ENCODE data around the gene HPS1.
A peak's percentile ranks its signal among the peaks of the same experiment; 100 is the strongest.

The HPS1 gene

DNA sequence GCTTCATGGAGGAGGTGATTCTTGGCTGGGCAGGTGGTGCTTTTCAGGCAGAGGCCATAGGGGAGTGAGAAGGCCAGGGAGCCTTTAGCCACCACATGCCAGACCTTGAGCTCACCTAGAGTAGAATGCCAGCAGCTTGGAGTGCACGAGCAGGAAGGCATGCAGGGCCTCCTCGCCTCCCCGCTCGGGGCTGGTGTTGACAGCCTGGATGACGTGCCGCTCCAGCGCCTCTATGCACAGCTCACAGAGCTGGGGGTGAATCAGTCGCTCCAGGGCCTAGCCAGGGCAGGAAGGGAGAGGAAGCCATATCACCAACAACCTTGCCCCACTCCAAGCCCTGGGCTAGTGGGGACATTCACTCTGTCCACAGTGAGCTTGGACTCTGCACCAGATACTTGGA is 15.7 kb downstream of the HPS1 start:
- no peak for DNase-seq

DNA sequence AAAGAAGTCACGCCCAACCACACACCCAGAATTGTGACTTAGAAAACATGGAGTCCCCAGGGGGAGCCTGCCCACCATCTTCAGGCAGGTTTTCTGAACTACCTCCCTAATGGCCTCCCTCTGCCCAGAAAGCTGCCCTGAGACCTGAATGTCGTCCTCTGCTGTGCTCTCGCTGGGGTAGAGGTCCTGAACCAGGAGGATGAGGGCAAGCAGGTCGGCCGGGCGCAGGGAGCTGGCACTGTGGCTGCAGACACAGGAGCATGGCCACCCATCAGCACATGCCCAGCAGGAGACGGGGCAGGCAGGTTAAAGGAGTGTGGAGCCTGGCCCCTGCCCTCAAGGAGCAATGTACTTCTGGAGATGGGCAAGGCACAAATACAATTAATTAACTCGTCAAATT is 16.3 kb downstream of the HPS1 start:
- DNase-seq = no peak

DNA sequence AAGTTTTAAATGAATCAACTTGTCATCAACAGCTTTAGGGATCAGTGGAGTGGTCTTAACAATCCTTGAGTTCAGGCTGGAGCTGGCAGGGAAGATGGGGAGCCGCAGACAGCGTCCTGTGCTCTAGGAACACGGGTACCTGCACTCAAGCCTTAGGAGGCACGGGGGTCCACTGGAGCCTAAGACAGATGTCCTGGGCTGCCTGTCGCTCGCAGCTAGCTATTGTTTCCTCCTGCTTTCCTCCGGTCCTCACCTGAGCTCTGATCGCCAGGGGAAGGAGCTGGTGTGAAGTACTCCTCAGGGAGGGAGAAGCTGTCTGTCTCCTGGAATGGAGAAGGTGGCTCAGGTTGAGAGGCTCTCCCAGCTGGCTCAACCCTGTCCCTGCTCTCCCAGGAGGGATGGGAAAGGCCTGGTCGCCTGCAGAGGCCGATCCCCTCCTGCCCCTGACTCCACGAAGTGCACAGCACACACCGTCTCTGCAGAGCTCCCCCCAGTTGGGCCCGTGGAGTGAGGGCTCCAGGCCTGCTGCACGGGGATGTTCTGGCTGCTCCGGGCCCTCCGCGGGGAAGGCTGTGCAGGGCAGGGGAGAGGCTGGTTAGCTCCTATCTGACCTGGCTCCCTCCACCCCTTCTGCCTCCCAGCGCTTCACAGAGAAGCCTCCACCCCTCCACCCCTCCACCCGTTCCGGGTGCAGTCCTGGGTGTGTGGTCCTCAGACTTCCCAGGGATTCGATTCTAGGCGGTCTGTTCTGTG is 17.2 kb downstream of the HPS1 start:
- no peak for DNase-seq

DNA sequence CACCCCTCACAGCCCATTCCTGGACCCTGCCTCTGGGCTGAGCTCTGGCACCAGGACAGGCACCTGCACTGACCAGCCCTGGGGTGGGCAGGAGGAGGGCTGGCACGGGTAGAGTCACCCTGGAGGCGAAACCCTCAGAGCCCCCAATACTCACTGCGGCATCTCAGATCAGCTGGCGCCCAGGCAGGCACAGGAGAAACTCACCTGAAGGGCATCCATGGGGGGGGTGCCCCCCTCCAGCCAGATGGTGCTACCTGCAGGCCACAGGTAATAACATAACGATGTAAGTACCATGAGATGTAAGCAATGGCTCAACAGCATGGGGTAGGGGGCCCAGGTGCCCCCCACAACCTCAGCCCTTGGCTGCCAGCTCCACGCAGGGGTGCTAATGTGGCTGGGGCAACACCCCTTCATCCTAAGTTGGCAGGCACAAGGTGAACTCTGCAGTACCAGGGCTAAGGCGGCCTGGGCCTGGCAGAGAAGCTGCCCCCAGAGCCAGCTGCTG is 19.7 kb downstream of the HPS1 start:
- no peak for DNase-seq

DNA sequence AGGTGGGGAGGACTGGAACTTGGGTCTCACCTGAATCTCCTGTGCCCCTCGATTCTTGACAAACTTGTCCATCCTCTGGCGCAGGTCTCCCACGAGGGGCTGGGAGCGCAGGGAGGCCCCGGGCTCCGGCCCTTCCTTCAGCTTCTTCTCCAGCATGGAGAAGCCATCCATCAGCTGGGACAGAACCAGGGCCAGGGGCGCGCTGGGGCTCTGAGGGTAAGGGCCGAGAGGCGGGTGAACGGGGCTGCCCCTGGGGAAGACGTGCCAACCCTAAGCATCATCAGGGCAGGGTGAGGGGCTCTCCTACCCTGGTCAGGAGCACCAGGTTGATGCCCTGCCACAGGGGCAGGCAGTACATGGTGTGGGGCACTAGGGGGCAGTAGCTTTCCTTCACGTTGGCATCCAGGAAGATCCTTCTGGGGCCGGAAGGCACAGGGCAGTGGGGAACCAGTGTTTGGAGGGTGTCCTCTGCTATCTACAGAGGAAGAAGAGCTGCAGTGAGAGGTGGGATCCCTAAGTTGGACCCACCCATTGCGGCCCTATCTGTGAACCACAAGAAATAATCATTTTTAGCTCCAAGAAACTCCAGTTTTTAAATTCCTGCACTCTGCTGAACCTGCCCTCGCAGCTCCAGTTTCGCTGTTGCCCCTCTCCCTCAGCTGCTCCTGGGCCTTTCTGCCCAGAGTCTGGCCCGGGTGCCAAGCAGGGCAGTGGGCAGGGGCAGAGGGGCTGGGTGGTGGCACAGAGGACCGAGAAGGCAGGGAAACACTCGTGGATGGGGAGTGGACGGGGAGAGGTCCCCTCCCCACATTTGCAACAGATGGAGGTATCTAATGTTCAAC is 21.0 kb downstream of the HPS1 start:
- DNase-seq = peak in 2 of 3 experiments; percentile 1 to 2

DNA sequence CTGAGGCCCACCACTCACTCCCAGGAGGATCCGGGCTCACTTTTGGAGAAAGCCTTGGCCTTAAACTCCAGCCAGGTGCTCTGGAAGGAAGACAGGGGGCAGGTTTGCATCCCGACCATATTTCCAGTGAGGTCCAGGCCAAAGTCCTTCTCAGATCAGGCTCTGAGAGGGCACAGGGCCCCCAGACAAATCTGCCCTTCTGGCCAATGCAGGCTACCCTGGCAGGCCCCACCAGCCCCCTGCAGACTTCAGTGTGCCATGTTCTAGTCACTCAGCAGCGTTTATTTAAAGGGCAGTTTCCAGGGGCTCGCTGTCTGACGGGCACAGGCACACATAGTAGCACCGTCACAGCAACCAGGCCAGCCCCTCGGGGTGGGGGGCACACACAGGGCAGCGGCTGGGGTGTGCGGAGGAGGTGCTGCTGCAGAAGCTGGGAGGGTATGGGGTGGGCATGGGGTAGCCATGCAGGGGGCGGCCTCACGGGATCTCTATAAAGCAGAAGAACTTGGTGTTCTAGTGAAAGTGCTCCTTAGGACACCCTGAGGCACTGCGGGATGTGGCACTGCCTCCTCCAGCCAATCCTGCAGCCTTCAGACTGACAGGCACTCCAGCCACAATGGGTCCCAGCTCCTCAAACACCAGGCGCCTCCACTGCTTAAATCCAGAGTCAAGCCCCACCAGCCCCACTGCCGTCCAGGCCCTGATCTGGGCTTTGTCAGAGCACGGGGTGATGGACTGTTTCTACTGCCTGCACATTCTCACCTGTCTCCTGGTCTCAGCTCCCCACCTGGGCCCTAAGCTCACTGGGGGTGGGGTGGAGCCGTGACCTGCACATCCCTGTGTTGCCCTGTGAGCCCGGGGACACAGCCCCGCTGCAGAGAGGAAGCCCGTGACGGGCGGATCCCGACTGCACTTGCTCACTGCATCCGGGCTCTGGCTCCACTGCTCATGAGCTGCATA is 22.2 kb downstream of the HPS1 start:
- no peak for DNase-seq

DNA sequence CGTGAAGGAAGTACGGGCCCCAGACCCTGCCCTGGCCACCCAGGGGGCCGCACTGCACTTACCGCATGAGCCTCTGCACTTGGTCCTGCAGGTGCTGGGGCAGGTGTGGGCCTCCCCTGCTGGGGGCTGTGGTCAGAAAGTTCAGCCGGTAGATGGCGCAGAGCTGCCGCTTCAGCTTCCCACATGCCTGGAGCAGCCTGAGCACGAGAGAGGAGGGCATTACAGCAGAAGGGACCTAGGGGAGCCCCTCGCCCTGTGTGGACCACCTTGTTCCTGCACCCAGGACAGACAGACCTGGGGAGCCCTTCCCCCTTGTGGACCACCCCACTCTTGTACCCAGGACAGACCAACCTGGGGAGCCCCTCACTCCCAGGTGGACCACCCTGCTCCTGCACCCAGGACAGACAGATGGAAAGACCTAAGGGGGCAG is 23.0 kb downstream of the HPS1 start:
- peak in 1 of 3 experiments; percentile 9 for DNase-seq

DNA sequence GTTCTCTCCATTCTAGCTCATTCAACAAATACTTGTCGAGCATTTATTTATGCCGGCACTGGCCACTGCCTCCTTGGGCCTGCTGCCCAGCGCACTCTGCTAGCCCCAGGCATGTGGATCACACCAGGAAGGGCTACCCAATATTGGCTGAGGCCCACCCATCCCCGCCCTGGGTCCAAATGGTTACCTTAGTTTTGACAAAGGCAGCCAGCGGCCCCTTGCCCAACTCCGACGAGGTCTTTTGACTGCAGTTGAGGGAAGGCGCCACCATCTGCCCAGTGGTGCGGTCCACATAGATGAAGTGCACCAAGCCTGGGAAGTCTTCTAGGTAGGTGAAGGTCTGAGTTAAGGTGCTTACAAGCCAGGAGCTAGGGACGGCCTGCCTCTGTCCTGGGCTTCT is 24.6 kb downstream of the HPS1 start:
- no peak for DNase-seq

DNA sequence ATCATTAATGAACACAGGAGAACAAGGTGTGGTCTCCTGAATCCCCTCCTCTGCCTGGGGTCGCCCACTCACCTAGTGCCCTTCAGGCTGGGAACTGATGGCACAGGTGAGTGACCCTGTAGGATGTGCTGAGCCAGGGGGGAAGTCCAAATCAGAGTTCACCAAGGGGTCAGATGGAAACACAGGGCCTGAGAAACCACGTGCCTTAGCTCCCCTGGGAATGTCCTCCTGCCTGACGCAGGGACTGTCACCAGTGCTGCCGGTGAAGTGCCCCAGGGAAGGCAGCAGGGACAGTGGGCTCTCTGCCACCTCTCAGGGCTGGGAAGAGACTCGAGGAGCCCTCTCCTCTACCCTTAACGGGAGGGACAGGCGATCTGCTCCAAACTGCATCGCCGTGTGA is 25.9 kb downstream of the HPS1 start:
- no peak for DNase-seq

DNA sequence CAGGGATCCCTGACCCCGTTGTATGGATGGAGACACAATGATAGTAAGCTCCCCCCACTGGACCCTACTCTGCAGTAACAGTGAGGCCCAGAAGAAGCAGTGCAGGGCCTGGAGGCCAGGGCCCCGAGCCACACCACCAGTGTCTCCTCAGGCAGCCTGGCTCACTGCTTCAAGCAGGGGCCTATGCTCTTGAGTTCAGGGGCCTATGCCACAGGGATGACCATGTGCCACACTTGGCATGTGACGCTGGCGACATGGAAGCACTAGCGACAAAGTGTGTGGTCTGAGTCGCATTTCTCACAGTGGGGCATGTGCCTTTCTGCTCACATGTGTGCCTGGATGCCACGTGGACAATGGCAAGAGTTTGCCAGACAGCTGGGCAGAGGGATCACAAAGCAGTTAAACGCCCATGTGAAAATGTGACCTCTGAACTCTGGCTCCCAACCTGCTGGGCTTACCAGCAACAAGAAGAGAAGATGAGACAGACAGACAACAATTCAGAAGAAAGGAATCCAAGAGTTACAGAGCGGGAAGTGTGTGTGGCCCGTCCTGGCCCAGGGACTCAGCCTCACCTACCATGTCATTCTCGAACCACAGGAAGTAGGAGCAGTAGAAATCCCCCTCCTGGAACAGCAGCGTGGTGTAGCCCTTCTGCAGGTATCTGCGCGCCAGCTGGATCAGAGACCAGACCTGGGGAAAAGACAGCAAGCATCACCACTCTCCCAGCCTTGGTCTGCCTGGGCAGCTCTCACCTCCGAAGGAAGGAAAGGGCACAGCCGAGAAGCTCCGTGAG is 27.1 kb downstream of the HPS1 start:
- no peak for DNase-seq

DNA sequence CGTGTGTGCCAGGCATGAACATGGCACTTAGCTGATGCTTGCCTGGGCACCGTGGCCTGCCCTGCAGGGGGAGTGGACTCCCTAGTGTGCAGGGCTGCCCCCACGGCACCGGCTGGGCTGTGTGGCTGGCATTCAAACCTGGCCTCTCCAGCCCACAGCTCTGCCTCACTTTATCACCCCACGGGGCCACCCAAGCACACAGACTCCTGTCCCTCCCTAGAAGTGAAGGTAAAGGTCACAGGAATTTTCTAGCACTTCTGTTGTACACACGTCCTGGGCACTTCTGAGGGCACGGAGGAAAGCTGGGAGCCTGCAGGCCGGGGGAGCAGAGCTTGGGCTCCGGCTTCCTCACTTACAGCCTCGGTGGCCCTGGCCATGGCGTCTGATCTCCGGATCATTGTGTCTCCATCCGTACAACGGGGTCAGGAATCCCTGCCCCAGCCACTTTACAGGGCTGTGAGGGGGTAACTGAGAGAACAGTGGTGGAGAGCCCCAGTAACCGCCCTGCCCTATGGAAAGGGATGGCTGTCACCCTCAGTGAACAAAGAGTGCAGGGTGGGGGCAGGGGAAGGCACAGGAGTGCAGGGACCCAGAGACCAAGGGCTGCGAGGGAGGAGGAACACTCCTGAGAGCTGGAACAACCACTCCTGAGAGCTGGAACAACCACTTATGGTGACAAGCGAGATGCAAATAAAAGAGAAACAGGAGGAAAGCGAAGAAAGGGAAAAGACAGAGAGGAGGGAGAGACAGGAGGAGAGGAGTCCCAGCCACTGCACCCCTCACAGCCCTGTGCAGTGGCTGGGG is 27.9 kb downstream of the HPS1 start:
- no peak for DNase-seq

DNA sequence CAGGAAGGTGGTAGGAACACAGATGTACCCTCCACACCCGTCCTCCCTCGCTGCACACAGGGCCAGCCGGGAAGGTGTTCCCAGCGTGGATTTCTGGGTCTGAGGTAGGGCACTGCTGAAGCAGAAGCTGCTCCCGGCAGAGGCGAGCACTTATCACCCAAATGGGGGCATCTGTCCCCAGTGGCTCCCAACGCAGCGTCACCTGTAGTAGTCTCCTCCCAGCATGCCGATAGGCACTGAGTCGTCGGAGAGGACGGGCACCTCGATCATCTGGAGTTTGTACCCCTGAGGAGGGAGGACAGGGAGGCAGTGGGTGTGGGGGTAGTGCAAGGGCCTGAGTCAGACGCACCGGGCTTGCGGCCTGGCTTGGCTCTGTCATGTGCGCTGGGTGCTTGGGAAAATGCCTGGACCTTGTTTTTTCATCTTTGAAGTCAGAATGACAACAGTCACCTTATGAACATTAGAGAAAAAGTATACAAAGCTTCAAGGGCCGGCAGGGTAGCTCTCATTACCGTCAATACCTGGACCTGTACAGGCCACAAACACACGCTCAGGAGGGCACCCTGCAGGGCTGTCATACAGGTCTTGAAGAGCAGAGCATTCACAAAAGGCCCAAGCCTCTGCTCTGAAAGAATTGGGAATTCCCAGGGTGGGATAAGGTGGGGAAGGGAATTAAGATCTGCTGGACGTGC is 28.6 kb downstream of the HPS1 start:
- DNase-seq = no peak

DNA sequence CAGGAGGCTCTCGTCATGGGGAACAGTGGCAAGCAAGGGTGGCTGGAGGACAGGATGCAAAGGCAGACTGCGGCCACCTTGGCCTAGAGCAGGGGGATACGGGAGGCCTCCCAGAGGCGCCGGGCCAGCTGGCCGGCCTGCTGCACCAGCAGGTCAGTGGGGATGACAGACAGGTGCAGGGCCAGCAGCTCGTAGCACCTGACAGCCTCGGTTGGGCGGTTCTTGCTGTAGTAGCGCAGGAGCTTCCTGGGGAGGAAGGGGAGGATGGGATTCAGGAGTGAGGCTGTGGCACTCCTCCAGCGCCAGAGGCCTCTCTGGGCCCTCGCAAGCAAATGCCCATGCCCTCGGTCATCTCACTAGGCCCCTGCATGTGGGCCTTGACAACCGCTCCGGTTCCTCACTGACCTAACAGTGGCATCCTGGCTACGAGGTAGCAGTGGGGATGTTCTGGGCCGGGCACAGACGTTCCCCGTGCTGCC is 29.2 kb downstream of the HPS1 start:
- no peak for DNase-seq

DNA sequence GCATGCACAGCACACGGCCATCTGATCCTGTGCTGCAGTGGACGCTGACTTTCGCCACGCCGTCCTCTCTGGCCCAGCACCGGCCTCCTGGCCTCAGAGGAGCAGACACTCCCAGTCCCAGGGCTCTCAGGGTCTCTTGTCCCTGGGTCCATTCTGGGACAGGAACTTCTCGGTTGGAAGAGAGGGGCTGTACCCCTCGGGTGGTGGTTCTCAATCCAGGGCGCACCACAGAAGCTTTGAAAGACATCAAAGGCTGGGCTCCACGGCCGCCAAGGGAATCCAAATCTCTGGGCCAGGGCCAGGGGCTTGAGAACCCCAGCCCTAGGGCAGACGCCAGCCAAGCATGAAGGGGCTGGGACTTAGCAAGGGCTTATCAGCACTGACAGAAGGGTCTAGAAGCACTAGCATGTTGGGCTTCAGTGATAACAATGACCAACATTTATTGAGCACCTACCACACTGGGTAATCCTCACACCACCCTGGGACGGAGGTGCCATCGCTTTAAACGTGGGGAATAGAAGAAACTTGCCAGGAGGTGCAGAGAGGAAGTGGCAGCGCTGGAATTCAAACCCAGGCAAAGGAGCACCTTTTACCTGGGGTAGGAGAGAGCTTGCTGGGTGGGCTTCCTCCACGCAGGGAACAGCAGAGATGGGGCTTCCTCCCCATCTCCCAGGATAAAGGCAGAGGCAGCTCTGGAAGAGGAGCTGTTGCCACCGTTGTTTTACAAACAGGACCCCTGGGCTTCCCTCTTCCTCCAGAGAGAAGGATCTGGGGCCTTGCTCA is 29.9 kb downstream of the HPS1 start:
- DNase-seq = no peak

DNA sequence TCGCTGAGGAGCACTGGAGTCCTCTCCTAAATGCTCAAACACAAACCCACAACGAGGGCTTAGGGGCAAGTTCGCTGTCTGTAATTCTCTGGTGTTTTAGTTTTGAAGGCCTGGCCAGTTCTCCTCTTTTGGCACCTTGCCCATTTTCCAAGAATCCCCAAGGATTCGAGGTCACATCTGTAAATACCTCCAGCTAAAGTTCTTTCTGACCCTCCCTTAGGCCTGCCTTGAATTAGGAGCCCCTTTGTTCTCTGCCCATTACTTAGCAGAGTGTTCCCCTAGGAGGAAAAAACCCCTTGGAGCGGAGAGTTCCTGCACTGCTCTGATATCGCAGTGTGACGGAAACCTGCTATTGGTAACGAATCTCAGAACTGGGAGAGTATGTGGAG is 31.0 kb downstream of the HPS1 start:
- peak in 1 of 3 experiments; percentile 31 for DNase-seq

DNA sequence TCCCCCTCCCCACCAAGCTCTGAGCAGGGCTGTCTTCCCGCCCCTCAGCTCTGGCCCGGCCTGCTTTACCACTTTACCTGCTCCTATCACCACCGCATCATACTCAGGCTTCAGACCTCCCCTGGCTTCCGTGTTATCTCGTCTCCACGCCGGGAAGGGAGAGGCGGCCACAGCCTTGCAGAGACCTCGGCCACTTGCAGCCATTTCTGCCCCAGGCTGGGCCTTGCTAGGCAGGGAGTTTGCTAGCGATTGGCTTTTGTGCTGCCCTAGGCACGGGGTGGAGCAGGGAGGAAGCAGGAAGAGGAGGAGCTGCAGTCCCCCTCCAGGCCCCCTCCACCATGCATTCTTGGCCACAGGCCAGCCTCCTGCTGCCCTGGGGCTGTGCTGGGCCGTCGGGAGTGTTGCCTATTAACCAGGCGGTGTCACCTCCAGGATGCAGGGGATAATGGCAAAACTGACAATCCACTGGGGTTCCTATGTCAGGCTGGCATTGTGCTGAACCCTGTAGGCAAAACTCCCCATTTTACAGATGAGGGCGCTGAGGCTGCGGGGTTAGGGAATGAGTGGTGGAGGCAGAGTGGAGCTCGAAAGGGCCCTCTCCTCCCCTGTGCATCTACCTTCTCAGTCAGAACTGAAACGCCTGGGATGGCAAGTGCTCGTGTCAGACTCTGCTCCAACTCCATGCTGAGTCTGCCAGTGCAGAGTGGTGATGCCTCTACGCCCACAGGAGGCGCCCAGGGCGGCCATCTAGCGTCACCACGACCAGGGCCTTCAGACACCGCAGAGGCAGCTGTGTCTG is 31.6 kb downstream of the HPS1 start, which contains the start of gene PYROXD2:
Gene PYROXD2 (minus strand): TSS at position 251 of the 799 bp plus-strand sequence. CDS start 47 bp downstream, at position 204.
- peak; percentile 4 to 91 (median 81) for DNase-seq

DNA sequence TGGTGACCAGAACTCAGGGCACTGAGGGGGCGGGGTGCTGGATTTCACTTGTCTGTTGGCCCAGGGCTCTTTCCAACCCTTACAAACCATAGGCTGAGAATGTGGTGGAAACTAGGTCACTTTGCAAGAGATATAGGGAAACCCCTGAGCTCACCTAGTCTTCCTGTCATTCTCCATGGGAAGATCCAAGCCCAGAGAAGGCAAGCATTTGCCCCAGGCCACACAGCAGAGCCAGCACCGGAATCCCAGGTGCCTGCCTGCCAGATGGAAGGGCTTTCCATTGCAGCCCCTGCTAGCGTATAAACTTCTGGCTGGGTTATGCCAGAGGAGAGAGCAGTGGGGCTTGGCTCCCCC is 32.2 kb downstream of the HPS1 start:
- no peak for DNase-seq

DNA sequence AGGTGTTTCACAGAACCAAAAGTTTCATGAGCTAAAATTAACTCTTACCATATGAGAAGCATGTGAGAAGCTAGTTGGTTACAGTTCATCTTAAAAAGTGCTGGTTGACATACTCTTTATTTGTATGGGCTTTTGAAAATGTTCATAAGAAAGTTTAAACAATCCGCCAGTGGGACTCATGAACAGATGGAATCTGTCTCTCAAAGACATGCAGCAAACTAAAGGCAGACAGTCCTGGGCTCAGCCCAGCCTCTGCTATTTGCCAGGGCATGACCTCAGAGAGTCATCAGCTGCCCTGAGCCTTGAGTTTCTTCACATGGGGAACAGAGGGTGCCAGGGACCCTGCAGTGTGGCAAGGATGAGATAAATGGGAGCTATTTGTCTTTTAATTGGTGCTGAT is 35.0 kb downstream of the HPS1 start:
- no peak for DNase-seq

DNA sequence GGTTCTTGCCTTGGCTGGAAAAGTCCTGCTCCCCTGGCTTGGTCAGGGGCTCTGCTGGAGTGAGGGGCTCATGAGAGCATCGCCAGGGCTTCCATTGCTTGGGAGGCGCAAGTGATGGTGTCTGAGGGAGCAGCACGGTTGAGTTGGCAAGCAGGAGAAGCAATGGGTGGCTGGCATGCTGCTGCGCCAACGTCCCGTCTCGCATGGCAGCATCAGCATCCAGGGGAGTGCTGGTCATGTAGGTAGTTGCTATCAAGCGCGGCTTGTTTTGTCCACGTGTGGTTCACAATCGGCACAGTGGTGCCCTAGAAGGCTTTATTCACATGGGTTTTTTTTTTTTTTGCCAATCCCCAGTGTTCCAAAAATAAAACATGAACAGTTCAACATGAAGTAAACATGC is 35.6 kb downstream of the HPS1 start:
- DNase-seq = no peak
